Posterior cingulate gyrus (tissue), 11 donors: ENCODE results near the gene USP40.

Experiments
- DNase-seq, 10 donors: peaks; one replicate each; pipeline versions ENCODE4 v3.0.0 to v3.0.0-alpha.2; 2020 to 2021; ENCODE audit warnings: mixed read lengths in 3 of 10
- intact Hi-C: fragments of 100-400 bp; cut with DNase I; formaldehyde crosslinking; loops from one replicate; pipeline ENCODE4 v1.15.1; 2023

Gene USP40

DNA sequence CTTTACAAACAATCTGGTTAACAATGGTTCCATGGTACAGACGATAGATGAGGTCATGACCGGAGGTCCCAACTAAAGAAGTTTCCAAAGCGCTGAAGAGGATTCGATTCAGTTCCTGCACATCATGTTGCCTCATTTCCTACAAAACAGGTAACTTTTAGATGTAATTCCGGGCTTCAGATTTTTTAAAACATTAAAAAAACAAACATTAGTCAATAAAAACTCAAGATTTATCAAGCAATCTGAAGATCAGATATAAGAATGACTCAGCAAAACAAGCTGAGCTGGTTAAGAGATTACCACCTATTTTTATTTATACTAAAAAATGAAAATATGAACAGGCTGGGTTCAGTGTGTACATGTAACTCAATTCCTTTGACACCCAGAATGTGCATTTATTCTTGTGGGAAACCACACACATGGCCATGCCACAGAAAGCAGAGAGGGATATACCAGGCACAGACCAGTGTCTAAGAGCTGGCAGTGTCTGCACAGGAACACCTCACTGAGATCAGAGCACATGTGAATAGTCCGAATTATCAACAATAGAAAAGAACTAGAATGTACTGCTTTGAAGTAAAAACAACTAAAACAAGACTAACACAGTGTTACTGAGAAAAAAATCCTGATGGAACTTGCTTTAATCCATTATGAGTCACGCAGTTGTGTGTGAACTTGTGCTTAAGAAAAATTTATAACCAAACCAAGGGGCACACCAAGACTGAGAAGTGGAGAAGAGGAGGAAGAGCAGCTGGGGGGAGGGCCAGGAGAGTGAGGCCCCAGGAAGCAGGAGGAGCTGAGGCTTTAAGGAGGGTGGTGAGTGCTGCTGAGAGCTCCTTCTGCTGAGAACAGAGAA is 9.5 kb downstream of the USP40 start:
- intact Hi-C loops, result no loop called here
- no peak for DNase-seq

DNA sequence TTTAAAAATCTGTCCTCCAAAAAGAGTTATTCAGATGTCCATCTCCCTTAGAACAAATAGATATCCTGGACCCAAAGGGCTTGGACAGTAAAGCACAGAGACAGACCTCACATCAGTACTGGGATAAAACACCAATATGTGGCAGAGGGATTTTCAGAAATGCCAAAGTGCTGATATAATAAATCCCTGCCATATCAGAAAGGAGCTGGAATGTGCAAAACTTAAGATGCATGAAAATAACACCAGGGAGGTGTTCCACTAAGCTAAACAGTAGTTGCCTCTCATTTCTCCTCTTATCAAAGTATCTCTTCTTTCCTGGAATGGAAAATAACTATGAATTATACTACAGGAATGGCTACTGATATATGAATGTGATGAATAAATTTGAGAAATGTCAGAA is 13.2 kb downstream of the USP40 start:
- DNase-seq, result no peak
- intact Hi-C loops, result no loop called here

DNA sequence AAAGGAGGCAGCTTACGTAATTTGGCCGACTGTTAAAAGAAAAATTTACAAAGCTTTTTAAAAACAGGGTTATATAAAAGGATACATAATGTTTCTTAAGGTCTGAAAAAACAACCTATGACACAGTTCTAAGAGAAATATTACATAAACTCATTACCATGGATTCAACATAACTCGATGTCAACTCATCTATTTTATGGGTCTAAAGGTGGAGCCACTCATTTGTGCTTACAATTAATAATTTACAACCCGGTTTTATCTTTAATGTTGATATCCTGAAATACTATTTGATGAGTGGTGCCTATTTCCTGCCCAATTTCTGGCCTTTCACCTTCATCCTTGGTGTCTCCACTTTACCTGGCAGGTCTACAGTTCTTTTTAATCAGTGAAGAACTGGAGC is 15.1 kb downstream of the USP40 start:
- intact Hi-C loops, result no loop called here
- no peak for DNase-seq

DNA sequence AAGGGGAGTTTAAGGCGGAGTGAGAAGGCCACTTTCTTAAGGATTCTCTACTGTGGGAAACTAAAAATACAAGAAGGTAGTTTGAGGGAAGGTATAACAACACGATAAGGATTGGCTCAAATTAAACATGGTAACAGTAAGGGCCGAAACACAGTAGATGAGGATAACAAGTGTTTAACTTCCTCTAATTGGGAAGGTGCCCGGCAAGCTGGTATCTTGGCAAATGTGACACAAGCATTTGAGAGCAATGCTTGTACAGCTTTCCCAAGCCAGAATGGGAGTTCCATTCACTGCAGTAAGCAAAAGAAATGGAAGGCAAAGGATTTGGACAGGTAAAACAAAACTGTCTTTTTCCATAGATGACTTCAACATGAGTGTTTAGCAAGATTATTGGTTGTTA is 19.8 kb downstream of the USP40 start:
- DNase-seq, result peak in 1 of 10 donors; percentile 62
- intact Hi-C loops, result no loop called here

DNA sequence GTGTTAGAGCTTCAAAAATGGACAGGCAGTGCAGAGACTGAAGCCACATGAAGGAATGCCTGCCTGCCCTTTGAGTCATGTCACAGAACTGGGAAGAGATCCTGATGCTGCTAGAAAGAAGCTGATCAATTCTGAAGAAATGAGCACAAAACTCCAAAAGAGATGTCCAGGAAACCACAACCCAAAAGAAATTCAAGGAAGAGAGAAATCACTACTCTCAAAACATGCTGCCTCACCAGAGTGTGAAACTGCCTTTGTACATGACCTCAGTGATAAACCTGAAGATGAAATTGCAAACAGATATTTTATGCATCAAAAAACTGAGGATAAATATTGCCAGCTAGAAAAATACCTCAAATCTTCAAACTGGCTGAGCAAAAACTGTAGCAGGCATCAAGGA is 20.5 kb downstream of the USP40 start:
- intact Hi-C loops, result no loop called here
- no peak for DNase-seq

DNA sequence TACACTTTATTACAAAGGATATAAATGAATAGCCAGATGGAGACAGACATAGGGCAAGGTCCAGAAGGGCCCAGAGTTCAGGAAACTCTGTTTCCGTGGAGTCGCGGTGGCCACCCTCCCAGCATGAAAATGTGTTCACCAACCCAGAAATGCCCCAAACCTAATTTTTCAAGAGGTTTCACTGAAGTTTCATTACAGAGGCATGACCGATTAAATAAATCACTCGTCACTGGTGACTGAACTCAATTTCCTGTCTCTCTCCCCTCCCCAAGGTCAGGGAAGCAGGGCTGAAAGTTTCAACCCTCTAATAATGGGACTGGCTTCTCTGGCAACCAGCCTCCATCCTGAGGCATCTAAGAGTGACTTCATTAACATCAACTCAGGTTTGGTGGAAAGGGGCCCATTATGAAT is 22.4 kb downstream of the USP40 start:
- intact Hi-C loops, result no loop called here
- DNase-seq, result no peak

DNA sequence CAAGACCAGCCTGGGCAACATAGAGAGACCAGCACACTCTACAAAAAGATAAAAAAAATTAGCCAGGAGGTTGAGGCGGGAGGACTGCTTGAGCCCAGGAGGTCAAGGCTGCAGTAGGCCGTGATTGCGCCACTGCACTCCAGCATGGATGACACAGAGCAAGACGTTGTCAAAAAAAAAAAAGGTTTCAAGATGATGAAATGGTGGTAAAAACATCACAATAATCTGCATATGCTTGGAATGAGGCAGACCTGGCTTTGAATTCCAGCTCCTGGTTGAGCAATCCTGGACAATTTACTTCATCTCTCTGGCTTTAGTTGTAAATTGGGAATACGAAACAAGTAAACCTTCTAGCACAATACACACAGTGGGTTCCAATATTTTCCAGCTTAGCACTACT is 24.1 kb downstream of the USP40 start:
- DNase-seq, result no peak
- intact Hi-C loops, result no loop called here

DNA sequence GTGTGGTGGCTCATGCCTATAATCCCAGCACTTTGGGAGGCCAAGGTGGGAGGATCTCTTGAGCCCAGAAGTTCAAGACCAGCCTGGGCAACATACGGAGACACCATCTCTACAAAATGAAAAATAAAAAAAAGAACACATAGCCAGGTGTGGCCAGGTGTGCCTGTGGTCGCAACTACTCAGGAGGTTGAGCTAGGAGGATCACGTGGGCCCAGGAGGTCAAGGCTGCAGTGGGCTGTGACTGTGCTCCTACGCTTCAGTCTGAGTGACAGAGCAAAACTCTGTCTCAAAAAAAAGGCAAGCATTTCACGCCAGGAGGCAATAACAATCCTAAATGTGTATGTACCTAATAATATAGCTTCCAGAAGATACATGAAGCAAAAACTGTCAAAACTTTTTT is 27.8 kb downstream of the USP40 start:
- intact Hi-C loops, result no loop called here
- DNase-seq, result no peak

DNA sequence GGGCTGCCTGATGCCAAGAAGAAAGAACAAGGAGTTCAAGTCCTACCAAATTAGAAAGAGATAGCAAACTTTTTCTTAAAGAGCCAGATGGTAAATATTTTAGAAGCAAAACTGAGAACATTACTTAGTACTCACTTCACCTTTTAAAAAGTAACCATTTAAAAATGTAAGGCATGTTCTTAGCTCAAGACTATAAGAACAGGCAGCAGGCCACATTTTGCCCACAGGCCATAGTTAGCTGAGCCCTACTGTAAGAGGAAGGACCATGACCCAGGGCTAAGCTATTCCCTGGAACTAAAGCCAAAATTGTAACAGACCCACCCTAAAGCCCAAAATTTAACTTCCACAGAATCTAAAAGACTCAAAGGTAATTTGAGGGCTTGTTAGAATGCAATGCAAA is 31.3 kb downstream of the USP40 start:
- DNase-seq, result no peak
- intact Hi-C loops, result no loop called here

DNA sequence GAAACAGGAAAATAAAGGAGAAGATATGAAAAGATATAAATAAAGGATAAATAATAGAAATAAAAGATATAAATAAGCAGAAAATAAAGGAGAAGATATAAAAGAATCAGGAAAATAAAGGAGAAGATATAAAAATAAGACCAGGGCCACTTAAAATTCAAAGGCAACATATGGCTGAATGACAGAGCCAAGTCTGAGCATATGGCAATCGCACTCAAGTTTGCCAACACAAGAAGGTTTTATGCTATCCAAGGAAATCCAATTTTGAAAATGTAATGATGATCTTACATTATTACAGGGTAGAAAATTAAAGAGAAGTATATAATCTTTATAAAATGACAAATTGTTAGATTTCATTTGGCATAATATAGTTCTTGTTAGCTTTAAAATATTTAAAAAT is 33.6 kb downstream of the USP40 start:
- no peak for DNase-seq
- intact Hi-C loops, result no loop called here

DNA sequence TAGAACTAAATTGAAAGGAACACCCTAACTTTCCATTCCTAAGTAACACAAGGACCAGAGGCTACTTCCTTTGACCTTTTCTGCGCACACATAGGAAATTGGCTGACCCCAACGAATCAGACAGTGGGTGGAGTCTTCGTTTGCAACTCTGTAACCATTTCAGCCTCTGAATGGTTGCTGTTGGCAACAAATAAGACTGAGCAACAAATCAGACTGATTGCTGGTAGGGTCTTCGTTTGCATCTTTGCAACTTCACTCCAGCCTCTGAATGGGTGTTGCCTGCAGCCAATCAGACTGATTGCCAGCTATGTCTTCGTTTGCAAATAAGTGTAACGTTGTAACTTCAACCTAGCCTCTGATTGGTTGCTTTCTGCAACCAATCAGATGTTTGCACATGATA is 34.6 kb downstream of the USP40 start:
- intact Hi-C loops, result no loop called here
- no peak for DNase-seq

DNA sequence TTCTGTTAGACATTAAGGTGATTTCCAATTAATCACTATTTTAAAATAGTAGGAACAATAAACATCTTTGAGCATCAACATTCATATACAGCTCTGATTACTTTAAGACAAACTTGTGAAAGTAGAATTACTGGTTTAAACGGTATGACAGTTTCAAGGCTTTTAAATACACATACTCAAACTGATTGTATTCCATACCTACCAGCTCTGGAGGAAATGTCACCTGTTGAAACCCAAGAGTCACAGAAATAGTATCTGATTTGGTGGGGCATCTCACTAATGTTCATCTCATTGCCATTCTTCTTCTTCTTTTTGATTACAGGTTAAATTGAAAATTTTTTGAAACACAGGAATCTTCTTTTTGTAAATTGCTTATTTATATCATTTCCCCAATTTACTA is 36.2 kb downstream of the USP40 start:
- no peak for DNase-seq
- intact Hi-C loops, result no loop called here

DNA sequence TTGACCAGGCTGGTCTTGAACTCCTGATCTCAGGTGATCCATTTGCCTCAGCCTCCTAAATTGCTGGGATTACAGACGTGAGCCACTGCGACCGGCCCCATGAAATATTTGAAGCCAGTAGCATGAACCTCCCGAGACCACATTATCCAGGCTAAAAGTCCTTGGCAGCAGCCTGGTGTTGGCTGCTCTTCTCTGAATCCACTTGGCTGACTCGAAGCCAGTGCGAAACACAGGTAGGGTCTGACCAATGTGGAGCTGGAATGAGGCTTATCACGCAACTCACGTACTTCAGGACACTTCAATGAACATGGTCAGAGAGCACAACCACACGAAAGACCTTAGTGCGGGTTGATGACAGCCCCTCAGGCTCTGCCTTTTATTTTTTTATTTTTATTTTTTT is 38.4 kb downstream of the USP40 start:
- intact Hi-C loops, result no loop called here
- no peak for DNase-seq

DNA sequence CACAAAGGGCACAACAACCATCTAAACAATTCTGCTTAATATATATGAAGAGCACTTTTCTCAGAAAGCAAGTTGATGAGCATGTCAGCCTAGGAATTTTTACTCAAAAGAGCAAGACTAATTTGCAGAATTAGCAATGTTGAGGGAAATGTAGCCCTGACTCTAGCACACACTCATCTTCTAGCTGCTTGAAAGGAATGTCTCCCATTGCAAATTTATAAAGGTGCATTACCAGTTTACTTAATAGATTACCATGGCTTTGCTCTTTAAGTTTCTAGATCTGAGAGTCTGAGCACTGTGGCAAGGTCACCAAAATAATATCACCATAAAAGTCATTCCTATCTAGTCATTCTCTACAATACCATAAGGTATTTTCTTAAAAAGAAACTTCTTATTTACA is 40.8 kb downstream of the USP40 start:
- DNase-seq, result no peak
- intact Hi-C loops, result no loop called here

DNA sequence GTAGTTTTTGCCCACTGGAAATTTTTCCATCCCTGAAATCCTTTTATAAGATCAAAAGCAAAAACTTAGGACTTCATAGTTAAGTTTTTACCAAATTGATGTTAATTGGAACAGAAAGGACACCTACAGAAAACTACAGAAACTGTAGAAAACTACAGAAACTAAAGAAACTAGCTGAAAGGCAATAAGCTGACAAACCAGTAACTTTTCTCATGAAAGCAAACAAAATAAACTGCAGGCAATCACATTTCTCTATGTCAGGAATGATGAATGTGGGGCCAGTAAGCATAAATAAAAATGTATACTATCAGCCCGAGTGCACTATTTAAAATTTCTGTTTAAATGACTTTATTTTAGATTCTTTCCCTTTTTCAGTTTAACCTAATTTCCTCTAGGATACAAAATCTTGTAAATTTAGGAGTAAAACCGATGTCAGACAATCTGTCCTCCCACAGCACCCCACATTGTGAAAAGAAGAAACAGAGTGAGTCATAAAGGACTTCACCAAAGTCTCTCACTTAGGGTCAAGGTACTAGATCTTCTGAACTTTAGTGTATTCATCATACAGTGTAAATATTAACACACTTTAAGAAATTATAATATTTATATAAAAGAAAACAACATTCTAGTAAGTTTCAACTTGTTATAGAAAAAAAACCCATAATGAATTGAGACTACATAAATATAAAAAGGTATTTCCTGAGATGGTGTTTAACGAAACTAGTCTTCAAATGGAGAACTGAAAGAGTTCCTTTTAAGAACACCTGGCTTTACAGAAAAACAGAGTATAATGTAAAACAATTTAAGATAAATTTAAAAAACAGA is 46.6 kb downstream of the USP40 start:
- DNase-seq, result no peak
- intact Hi-C loops, result no loop called here

DNA sequence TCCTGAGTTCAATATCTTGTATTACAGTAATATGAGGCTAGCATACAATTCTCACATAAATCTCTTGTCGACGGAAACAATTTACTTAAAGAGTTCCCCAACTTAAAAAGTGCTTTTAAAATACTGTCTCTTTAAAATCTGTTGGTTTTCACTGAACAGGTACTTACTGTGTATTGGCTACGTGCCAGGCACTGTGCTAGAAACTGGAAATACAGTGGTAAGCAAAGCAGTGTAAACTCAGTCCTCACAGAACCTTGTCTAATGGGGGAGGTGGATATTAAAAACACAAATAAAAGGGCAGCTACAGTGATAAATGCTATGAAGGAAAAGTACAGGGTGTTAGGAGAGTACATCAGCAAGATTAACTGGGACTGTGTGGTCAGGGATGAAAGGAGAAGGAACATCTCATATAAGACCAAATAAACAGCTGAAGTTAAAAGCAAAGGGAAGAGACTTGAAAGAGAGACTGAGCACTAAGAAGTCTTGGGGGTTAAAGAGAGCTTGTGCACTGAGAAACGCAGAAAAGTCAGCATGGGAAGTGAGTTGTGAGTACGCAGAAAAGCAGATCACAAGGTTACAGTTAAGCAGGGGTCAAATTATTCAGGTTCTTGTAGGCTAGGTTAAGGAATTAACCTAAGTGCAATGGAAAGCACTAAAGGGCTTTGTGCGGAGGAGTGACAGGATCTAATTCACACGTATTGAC is 52.5 kb downstream of the USP40 start:
- no peak for DNase-seq
- intact Hi-C loops, result no loop called here

DNA sequence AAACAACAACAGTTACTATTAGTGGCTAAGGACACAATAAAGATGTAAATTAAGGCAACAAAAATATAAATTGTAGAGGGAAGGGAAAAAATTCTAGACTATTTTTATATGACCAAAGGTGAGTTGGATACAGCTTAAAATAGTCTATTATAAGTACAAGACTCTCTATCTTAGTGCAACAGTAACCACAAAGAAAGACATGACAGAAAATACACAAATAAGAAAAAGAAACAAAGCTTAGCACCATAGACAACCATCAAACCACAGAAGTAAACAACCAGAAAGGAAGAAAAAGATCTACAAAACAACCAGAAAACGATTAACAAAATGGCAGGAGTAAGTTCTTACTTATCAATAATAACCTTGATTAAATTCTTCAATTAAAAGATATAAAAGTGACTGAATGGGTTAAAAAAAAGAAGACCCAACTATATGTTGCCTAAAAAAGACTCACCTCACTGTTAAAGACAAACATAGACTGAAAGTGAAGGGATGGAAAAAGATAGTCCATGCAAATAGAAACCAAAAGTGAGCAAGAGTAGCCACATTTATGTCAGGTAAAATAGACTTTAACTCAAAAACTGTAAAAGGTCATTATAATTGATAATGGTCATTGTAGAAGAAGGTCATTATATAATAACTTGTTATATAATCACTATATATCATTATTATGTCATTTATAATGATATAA is 62.5 kb downstream of the USP40 start:
- DNase-seq, result no peak
- intact Hi-C loops, result no loop called here

DNA sequence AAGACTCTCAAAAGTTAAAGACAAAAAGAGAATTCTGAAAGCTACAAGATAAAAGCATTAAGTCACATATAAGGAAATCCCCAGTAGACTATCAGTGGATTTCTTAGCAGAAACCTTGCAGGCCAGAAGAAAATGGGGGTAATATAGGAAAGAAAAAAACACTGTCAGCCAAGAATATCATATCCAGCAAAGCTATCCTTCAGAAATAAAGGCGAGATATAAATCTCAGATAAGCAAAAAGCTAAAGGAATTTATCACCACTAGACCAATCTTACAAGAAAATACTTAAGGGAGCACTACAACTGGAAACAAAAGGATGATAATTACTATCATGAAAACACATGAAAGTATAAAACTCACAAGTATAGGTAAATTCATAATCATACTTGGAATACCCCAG is 63.1 kb downstream of the USP40 start:
- no peak for DNase-seq
- intact Hi-C loops, result no loop called here

DNA sequence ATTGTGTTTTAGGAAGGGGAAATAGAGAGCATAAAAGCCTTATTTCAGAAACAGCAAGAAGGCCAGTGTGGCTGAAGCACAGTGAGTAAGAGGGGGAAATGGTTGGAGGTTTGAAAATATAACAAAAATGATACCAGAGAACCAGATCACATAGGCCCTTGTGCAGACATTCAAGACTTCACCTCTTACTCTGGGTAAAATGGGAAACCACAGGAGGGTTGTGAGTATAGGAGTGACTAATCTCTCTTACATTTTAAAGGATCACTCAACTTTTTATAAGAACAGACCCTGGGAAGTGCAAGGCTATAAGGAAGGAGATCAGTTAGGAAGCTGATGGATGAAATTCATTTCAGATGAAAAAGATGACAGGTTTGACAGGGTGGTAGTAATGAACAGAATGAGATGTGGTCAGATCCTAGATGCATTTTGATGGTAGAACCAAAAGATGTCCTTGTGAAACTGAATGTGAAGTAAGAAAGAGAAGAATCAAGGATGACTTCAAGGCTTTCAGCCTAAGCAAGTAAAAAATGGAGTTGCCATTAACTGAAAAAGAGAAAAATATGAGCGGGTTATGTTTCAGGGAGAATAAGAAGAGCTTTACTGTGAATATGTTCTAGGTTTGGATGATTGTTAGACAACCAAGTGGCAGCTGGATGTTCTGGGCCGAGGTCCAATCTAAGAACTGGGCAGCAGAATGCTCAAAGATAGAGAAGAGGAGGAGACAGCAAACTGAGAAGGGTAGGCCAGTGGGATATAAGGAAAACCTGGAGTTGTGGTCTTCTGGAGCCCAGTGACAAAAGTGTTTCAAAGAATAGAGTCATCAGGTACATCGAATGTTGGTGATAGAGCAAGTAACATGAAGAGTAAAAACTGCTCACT is 65.1 kb downstream of the USP40 start:
- intact Hi-C loops, result no loop called here
- DNase-seq, result peak in 4 of 10 donors; percentile 13 to 81 (median 46)

DNA sequence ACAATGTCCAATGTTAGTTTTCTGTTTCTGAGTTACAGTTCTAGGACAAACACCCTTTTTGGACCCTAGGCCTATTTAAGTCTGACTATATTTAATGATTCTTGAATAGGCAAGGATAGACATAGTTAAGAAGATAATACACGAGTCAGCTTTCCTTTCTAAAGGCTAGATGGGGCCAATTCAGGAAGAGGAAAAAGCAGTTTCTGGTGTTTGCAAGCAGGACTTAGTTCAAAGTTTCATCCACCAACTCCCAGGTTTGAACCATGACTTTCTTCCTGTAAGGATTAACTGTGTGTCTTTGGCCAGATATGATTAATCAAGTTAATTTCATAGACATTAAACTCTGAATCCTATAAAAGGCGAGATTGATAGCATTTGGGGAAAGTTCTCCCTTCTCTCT is 66.7 kb downstream of the USP40 start:
- intact Hi-C loops, result no loop called here

More for the DNA sequence above, 66.7 kb downstream of the USP40 start:
- no peak for DNase-seq
